ENCODE measurements around the gene UNC13A. TPM values are rescaled to one million over a fixed set of nuclear protein-coding genes. Genes with fewer than 3 reads are reported as not detected.

The UNC13A gene
- 0.32 and 0.38 TPM in 2 replicates for polyA plus RNA-seq (2012; rRNA removed)
- polyA plus RNA-seq (2012; cell fraction: cytosol; rRNA removed): 0.17 and 0.45 TPM in 2 replicates
- 0.93 and 1.2 TPM in 2 replicates for polyA plus RNA-seq (2012; cell fraction: nucleus; rRNA removed)

- peak within 1 kb of the TSS; percentile 29 to 49; a peak in 3 of 4 replicates for H3K4me3 ChIP-seq (ENCODE audit: low read depth in 2 of 2, low read length in 1 of 2)
- no peaks in the 10 kb centered on the region for H3K79me2 ChIP-seq (ENCODE audit: insufficient read depth)
- H3K9me3 ChIP-seq: no peaks in the 10 kb centered on the region
- no peak within 1 kb of the TSS for H2AFZ ChIP-seq (ENCODE audit: low read depth)
- peak within 1 kb of the TSS; percentile 73; the same call in 1 of the 2 replicates for H3K4me2 ChIP-seq
- H3K9me2 ChIP-seq: no peaks in the 10 kb centered on the region
- H3K27ac ChIP-seq (ENCODE audit: low read depth in 2 of 2, low read length in 1 of 2): peak within 1 kb of the TSS in 1 of 2 experiments; percentile 54; a peak in 2 of 4 replicates
- peak; percentile 96 for DNase-seq
- ChIA-PET CTCF (interaction anchor here (0.7 to 2.5 kb wide), 6 partner anchors 10 to 167 kb away, joined by 3 to 20 read pairs (median 4); partner anchors contain the start of gene MAP1S), POLR2A (interaction anchor here (0.7 to 0.8 kb wide), 2 partner anchors 19 to 103 kb away, joined by 3 to 6 read pairs; no protein-coding TSS in a partner anchor)
- WGBS (ENCODE audit: low lambda C conversion rate): 4% methylated on average over 42 of the region's 77 CpGs
- no peaks in the 10 kb centered on the region; the same call in 1 of the 2 replicates for H4K20me1 ChIP-seq (ENCODE audit: insufficient read depth)
- TF ChIP-seq REST (IDR thresholded peaks at IDR 0.05; ENCODE audit: low read depth, low read length): peak; percentile 99
- no peak for TF ChIP-seq MEF2A (IDR thresholded peaks at IDR 0.05; ENCODE audit: borderline replicate concordance, low read depth)
- peak; percentile 76; the same call in 1 of the 2 replicates for TF ChIP-seq MXI1 (IDR thresholded peaks at IDR 0.05; ENCODE audit: low read depth, low read length)
- peak; percentile 86 for TF ChIP-seq YY1 (IDR thresholded peaks at IDR 0.05; ENCODE audit: low read depth)
- TF ChIP-seq, protein P1, sequence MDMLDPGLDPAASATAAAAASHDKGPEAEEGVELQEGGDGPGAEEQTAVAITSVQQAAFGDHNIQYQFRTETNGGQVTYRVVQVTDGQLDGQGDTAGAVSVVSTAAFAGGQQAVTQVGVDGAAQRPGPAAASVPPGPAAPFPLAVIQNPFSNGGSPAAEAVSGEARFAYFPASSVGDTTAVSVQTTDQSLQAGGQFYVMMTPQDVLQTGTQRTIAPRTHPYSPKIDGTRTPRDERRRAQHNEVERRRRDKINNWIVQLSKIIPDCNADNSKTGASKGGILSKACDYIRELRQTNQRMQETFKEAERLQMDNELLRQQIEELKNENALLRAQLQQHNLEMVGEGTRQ (IDR thresholded peaks at IDR 0.05; ENCODE audit: borderline replicate concordance, low read depth, low read length): no peak
- TF ChIP-seq ELF1 (IDR thresholded peaks at IDR 0.05): no peak
- 0 out of 2 replicates have a peak, but pooled peaks have one; percentile 55 for TF ChIP-seq SIN3A (IDR thresholded peaks at IDR 0.05; ENCODE audit: borderline replicate concordance, low read depth, low read length)
- TF ChIP-seq GATA2 (CRISPR knock-in tag; IDR thresholded peaks at IDR 0.05): no peak
- TF ChIP-seq TCF12 (IDR thresholded peaks at IDR 0.05): no peak
- TF ChIP-seq, protein P2, sequence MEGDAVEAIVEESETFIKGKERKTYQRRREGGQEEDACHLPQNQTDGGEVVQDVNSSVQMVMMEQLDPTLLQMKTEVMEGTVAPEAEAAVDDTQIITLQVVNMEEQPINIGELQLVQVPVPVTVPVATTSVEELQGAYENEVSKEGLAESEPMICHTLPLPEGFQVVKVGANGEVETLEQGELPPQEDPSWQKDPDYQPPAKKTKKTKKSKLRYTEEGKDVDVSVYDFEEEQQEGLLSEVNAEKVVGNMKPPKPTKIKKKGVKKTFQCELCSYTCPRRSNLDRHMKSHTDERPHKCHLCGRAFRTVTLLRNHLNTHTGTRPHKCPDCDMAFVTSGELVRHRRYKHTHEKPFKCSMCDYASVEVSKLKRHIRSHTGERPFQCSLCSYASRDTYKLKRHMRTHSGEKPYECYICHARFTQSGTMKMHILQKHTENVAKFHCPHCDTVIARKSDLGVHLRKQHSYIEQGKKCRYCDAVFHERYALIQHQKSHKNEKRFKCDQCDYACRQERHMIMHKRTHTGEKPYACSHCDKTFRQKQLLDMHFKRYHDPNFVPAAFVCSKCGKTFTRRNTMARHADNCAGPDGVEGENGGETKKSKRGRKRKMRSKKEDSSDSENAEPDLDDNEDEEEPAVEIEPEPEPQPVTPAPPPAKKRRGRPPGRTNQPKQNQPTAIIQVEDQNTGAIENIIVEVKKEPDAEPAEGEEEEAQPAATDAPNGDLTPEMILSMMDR (IDR thresholded peaks at IDR 0.05): no peak
- TF ChIP-seq TAF1 (IDR thresholded peaks at IDR 0.05; ENCODE audit: borderline replicate concordance, low read depth, low read length): no peak
- TF ChIP-seq RFX5 (IDR thresholded peaks at IDR 0.05; ENCODE audit: low read length): no peak
- peaks cover 12% of the 10 kb centered on the region; the same call in 1 of the 2 replicates for H3K27me3 ChIP-seq (ENCODE audit: insufficient read depth)
- H3F3A ChIP-seq (replicated peaks; ENCODE audit: insufficient read depth): no peaks in the 10 kb centered on the region
- no peaks in the 10 kb centered on the region for H3K36me3 ChIP-seq (replicated peaks in 1 of 2; ENCODE audit: control insufficient read depth in 1 of 2, insufficient read depth in 2 of 2, low read length in 1 of 2)
- H3K4me1 ChIP-seq (ENCODE audit: control insufficient read depth in 1 of 2, insufficient read depth in 2 of 2, low read depth in 1 of 2, low read length in 1 of 2): peaks cover 0 to 2% of the 10 kb centered on the region in 2 experiments; a peak in 1 of 4 replicates
- no peak within 1 kb of the TSS for H3K9ac ChIP-seq
Observed at GRCh38 chr19:17687857-17688784, at the start of gene UNC13A. TSS of gene UNC13A (minus strand) at chr19:17688354. CDS start at chr19:17688199, 155 bp downstream.
